Common myeloid progenitor, CD34-positive (primary cell): Measurements from ENCODE around the gene LRMDA.

Source experiments
- CTCF ChIA-PET: fragments of 350-600 bp; sonication (Branson Sonifier 250); formaldehyde crosslinking; loops from one replicate; lab custom pipeline; 2021; ENCODE audit warnings: antibody characterized with exemption; lab: Charles Lee
- POLR2A ChIA-PET: fragments of 350-600 bp; sonication (Branson Sonifier 250); formaldehyde crosslinking; loops from one replicate; lab custom pipeline; 2021; ENCODE audit warnings: antibody characterized with exemption; lab: Charles Lee
- DNase-seq, 3 donors: peaks; one replicate each; pipeline versions ENCODE4 v3.0.0 to v3.0.0-alpha.2; 2013
- H3K27ac ChIP-seq, 2 experiments: 1 replicate in 1 of 2; 2 replicates in 1 of 2; pipeline ENCODE4 v1.7.0; 2013; ENCODE audit warnings: inconsistent platforms in 2 of 2, low read length in 2 of 2, mild to moderate bottlenecking in 2 of 2, low read depth in 1 of 2, moderate library complexity in 1 of 2; ENCODE audit not compliant: severe bottlenecking in 2 of 2, insufficient read depth in 1 of 2, poor library complexity in 1 of 2
- H3K27me3 ChIP-seq, 5 experiments: replicated peaks in 2 of 5; 1 replicate in 3 of 5; 2 replicates in 2 of 5; pipeline versions ENCODE4 v1.6.1 to v1.7.0; 2013; ENCODE audit warnings: low read length in 4 of 5, mild to moderate bottlenecking in 2 of 5, moderate library complexity in 2 of 5, inconsistent platforms in 1 of 5; ENCODE audit not compliant: insufficient read depth in 5 of 5, control insufficient read depth in 4 of 5
- H3K36me3 ChIP-seq, 4 experiments: 1 replicate in 2 of 4; 2 replicates in 2 of 4; pipeline versions ENCODE4 v1.6.1 to v1.7.0; 2013; ENCODE audit warnings: low read length in 3 of 4, control low read depth in 1 of 4, mild to moderate bottlenecking in 1 of 4; ENCODE audit not compliant: control insufficient read depth in 4 of 4, insufficient read depth in 4 of 4
- H3K4me1 ChIP-seq, 4 experiments: 1 replicate in 3 of 4; 2 replicates in 1 of 4; pipeline versions ENCODE4 v1.6.1 to v1.7.1; 2013; ENCODE audit warnings: low read length in 3 of 4, mild to moderate bottlenecking in 3 of 4, control low read depth in 1 of 4, inconsistent platforms in 1 of 4, moderate library complexity in 1 of 4; ENCODE audit not compliant: control insufficient read depth in 4 of 4, insufficient read depth in 4 of 4; ENCODE audit errors: control extremely low read depth in 1 of 4
- H3K4me3 ChIP-seq, 7 experiments: 1 replicate in 4 of 7; 2 replicates in 3 of 7; pipeline versions ENCODE4 v1.5.1 to v1.7.0; 2013; ENCODE audit warnings: mild to moderate bottlenecking in 7 of 7, low read length in 6 of 7, moderate library complexity in 6 of 7, inconsistent platforms in 2 of 7, low read depth in 2 of 7, control low read depth in 1 of 7; ENCODE audit not compliant: insufficient read depth in 4 of 7, control insufficient read depth in 1 of 7; ENCODE audit errors: extremely low read depth in 1 of 7
- H3K9me3 ChIP-seq, 5 experiments: 1 replicate in 4 of 5; 2 replicates in 1 of 5; pipeline versions ENCODE4 v1.6.1 to v1.7.1; 2013; ENCODE audit warnings: low read length in 4 of 5, mild to moderate bottlenecking in 2 of 5, inconsistent platforms in 1 of 5, low read depth in 1 of 5, moderate library complexity in 1 of 5; ENCODE audit not compliant: control insufficient read depth in 4 of 5, insufficient read depth in 2 of 5; ENCODE audit errors: control extremely low read depth in 1 of 5
- WGBS: methylation state at CpG from one replicate; pipeline ENCODE4 v1.1.5; 2013; ENCODE audit not compliant: insufficient coverage; 5-methylcytosine and 5-hydroxymethylcytosine counted together

The LRMDA gene

DNA sequence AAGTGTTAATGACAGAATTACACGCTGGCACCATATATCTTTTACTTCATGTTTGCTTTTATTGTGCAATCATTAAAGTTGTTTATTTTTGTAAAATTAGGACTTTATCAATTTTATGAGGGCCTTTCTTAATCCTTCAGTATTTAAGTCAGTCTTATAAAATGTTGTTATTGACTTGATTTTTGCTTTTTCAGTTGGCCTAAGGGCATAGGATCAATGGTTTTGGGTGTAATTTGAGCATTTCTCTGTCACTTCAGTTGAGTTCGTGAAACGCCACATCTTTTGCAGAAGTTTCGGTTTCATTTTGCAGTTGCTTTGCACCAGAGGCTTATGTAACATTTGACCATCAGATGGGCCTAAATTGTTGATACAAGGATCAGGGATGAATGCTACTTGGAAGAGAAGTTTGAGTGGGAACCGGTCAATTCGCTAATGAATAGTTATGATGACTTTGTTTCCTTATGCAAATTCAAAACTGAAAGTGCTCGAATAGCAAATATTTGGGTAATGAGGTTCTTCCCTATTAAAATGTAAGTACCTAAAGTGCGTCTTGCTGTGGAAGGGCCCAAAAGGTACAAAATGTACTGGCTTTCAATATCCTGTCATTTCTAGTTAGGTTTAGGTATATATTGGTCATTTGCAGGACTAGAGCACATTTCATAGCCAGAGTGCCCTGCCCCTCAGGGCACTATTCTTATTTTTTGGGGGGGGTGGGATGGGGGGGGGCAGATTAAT, 340.9 kb downstream of the LRMDA start:
- Histone ChIP-seq H3K4me3 (peak overlapping the region in 6 of 7 experiments; percentile 39 to 78 (median 66)), H3K27ac (peak overlapping the region; percentile 48 to 77)
- CTCF ChIA-PET, result no interaction called here

DNA sequence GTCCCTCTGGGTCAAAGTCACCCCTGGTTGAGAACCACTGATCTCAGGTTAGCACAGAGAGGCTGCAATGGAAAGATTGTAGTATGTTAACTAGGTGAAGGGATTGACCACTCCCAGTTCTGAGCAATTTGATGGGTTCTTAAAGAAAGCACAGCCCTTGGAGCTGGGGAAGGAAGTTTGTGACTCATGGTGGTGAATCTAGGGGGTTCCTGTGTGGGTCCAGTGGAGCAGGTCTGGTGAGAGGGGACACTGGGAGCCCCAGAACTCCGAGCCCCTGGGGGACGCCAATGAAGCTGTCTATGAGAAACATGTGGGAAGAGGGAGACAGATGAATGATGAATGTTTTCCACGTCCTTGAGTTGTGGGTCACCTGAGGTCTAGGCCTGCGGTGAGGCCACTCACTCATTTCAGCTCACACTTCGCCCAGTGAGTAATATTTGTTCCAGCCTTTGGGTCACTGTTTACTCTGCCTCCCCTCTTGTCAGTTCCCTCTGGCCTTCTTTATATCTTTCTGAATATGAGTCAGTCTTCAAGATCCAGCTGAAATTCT, 341.9 kb downstream of the LRMDA start:
- Histone ChIP-seq H3K36me3 (no peaks in the 10 kb centered on the region), H3K4me3 (peak overlapping the region in 2 of 7 experiments; percentile 8 to 57), H3K9me3 (no peaks in the 10 kb centered on the region), H3K27me3 (no peaks in the 10 kb centered on the region), H3K27ac (peak overlapping the region in 1 of 2 experiments; percentile 6), H3K4me1 (peaks cover 15 to 28% (median 18%) of the 10 kb centered on the region in 4 experiments)
- POLR2A ChIA-PET, result interaction anchor here (0.6 kb wide), 1 partner anchor 25 kb away, joined by 3 read pairs; no protein-coding TSS in a partner anchor
- CTCF ChIA-PET, result interaction anchor here (0.8 kb wide), 1 partner anchor 10 kb away, joined by 3 read pairs; no protein-coding TSS in a partner anchor
- peak; percentile 50 to 90 (median 82) for DNase-seq
- 23% methylated on average over 5 of the region's 5 CpGs for WGBS

More for the DNA sequence above, 340.9 kb downstream of the LRMDA start:
- DNase-seq, result peak; percentile 57 to 81 (median 74)
- no peaks in the 10 kb centered on the region for H3K27me3 ChIP-seq
- no peaks in the 10 kb centered on the region for H3K36me3 ChIP-seq
- peaks cover 15 to 28% (median 18%) of the 10 kb centered on the region in 4 experiments for H3K4me1 ChIP-seq
- 2% methylated on average over 7 of the region's 8 CpGs for WGBS
- POLR2A ChIA-PET, result no interaction called here
- no peaks in the 10 kb centered on the region for H3K9me3 ChIP-seq

DNA sequence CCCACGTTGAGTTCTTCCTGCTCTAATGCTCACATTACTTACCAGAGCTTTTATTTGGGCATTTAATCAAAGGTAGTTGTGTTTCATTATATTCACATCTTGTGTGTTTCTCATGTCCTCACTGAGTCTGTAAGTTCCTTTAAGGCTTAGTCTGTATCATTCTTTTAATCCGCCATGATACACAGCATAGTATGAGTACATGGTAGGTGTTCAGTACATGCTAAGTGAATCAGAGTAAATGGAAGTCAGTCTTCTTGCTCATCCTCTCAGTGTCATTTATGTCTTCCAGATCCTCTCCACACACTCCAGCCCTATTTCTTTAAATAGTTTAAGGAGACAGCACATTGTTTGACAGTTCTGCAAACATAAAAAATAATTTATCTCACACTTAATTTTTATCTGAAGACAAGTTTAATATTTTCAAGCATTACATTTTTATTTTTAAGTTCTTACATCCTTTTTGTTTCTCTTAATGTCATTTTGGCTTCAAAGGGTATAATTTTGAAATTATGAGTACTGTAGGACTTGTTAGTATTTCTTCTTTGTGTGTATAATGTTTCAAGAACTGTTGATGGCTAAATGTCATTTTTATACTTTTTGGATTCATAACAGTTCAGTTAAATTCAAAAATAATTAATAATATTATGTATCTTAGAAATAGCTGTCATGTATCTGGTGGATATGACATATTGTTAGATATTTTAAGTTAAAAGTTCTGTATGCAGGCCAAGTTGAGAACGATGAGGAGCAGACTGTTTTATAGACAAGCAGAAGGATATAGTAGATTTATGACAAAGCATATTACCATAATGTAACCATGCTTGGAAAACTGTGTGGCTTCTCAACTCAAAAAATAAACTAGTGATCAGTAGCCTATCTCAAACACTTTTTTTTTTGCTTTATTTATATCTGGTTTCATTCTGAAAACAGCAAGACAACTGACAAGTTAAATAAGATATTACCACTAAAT, 342.7 kb downstream of the LRMDA start:
- Histone ChIP-seq H3K4me1 (peaks cover 15 to 28% (median 18%) of the 10 kb centered on the region in 4 experiments), H3K4me3 (no peak overlapping the region), H3K9me3 (no peaks in the 10 kb centered on the region), H3K27me3 (no peaks in the 10 kb centered on the region), H3K27ac (peak overlapping the region in 1 of 2 experiments; percentile 6), H3K36me3 (no peaks in the 10 kb centered on the region)
- WGBS, result 80% methylated on average over 2 of the region's 3 CpGs
- POLR2A ChIA-PET, result no interaction called here
- CTCF ChIA-PET, result no interaction called here
- no peak for DNase-seq

DNA sequence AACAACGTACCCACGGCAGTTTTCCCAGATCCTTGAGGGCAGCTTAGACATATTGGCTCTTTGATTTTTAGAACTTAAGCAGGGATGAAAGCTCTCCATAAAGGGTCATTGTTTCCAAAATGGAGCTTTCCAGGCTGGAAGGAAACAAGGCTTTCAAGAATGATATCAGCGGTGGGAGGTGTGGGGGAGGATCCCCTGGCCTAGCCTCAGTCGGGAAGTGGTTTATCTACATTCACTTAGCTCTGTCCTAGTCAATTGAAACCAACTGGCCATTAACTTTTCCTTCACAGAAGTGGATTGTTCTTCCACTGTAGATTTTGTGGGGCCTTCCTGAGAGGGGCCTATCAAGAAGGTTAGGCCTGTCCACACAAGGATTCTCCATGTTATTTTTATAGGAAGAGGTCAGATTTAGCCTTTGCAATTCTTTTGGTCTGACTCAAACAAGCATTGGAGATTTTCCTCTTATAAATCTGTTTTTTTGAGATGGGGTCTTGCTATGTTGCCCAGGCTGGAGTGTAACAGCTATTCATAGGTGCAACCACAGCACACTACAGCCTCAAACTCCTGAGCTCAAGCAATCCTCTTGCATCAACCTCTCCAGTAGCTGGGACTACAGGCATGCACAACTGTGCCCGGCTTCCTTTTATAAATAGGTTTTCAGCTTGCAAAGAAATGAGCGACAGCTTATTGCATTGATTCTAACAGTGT, 343.5 kb downstream of the LRMDA start:
- peaks cover 15 to 28% (median 18%) of the 10 kb centered on the region in 4 experiments for H3K4me1 ChIP-seq
- H3K9me3 ChIP-seq, result no peaks in the 10 kb centered on the region
- CTCF ChIA-PET, result interaction anchor here (0.7 kb wide), 1 partner anchor 19 kb away, joined by 3 read pairs; no protein-coding TSS in a partner anchor
- WGBS, result 100% methylated on average over 3 of the region's 6 CpGs
- no peak overlapping the region for H3K27ac ChIP-seq
- POLR2A ChIA-PET, result no interaction called here
- DNase-seq, result no peak
- H3K36me3 ChIP-seq, result no peaks in the 10 kb centered on the region
- no peaks in the 10 kb centered on the region for H3K27me3 ChIP-seq
- H3K4me3 ChIP-seq, result no peak overlapping the region

DNA sequence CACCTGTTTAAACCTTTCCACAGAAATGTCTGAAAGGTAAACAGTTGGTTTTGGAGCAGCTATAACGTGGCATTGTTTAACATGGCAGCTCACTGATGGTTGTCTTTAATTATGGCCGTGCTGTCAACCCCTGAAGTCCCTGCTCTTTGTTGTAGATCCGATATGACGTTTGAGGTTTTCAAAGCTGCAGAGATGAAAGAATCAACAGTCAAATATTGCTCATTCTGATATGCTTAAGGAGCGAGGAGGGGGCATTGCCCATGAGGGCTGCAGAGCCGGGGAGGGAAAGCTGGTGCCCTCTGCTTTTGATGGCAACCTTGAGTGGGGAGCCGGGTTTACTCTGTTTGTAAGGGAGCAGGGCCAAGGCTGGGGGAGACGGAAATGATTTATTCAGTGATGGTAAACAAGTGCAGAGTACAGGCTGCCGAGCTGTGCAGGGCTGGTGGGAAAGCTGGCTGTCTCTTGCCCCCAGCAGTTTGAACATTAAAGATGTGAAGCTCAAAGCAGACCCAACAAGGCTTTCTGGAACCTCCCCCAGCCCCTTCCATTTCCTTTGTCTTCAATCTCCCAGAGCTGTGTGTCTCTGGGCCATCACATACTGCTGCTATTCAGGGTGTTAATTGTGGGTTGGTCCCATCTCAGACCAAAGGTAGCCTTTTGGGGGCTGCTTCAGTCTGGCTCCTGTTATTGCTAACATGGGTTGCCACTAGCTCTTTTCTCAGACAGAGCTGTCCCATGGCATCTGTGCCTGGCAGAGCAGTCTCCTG, 345.5 kb downstream of the LRMDA start:
- 99% methylated on average over 9 of the region's 9 CpGs for WGBS
- Histone ChIP-seq H3K27ac (no peak overlapping the region), H3K4me1 (peaks cover 9 to 19% (median 14%) of the 10 kb centered on the region in 4 experiments), H3K36me3 (no peaks in the 10 kb centered on the region), H3K4me3 (no peak overlapping the region), H3K27me3 (no peaks in the 10 kb centered on the region), H3K9me3 (no peaks in the 10 kb centered on the region)
- CTCF ChIA-PET, result no interaction called here
- DNase-seq, result no peak
- POLR2A ChIA-PET, result interaction anchor here (0.5 to 0.7 kb wide), 2 partner anchors 14 to 120 kb away, joined by 3 read pairs; no protein-coding TSS in a partner anchor

DNA sequence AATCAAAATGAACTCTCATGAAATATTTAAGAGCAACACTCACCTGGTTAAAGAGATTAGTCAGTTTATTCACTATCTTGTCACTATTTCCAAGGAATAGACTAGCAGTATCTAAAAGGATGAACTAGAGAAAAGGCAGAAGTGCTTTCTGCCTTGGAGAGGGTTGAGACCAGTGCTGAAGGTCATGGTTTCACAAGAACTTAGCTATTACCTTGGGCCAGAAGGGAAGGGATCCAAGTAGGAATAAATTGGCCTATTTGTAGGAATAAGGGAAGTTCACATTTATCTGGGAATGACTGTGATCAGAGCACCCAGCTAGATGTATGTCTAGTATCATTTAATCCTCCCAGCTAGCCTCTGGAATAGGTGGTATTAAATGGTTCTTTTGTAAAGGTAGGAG, 347.2 kb downstream of the LRMDA start:
- H3K36me3 ChIP-seq, result no peaks in the 10 kb centered on the region
- H3K27me3 ChIP-seq, result no peaks in the 10 kb centered on the region
- no peak for DNase-seq
- peaks cover 0 to 3% (median 3%) of the 10 kb centered on the region in 4 experiments for H3K4me1 ChIP-seq
- CTCF ChIA-PET, result interaction anchor here (1.2 kb wide), 1 partner anchor 9 kb away, joined by 4 read pairs; no protein-coding TSS in a partner anchor
- H3K4me3 ChIP-seq, result no peak overlapping the region
- H3K9me3 ChIP-seq, result no peaks in the 10 kb centered on the region
- POLR2A ChIA-PET, result no interaction called here
- H3K27ac ChIP-seq, result no peak overlapping the region
